ENCODE measurements around the gene FYN.

DNA sequence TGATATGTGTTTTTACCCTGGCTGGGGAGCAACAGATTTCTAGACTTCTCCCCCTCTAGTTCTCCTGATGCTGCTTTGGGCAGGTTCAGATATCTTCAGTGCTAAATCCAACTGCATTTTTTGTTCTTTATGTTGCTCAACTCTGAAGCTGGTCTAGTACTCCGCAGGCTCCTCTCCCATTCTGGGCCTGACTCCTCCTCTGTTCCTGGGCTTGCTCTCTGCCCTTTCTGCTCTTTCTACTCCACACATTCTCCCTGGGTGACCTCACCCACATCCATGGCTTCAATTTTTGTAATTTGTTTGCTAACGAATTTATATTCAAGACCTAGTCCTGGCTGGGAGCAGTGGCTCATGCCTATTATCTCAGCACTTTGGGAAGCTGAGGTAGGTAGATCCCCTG lies 6.4 kb downstream of the FYN start:
- TF ChIP-seq, protein P1, sequence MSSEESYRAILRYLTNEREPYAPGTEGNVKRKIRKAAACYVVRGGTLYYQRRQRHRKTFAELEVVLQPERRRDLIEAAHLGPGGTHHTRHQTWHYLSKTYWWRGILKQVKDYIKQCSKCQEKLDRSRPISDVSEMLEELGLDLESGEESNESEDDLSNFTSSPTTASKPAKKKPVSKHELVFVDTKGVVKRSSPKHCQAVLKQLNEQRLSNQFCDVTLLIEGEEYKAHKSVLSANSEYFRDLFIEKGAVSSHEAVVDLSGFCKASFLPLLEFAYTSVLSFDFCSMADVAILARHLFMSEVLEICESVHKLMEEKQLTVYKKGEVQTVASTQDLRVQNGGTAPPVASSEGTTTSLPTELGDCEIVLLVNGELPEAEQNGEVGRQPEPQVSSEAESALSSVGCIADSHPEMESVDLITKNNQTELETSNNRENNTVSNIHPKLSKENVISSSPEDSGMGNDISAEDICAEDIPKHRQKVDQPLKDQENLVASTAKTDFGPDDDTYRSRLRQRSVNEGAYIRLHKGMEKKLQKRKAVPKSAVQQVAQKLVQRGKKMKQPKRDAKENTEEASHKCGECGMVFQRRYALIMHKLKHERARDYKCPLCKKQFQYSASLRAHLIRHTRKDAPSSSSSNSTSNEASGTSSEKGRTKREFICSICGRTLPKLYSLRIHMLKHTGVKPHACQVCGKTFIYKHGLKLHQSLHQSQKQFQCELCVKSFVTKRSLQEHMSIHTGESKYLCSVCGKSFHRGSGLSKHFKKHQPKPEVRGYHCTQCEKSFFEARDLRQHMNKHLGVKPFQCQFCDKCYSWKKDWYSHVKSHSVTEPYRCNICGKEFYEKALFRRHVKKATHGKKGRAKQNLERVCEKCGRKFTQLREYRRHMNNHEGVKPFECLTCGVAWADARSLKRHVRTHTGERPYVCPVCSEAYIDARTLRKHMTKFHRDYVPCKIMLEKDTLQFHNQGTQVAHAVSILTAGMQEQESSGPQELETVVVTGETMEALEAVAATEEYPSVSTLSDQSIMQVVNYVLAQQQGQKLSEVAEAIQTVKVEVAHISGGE (tag by site-specific recombination; conservative IDR thresholded peaks at IDR 0.05; ENCODE audit: low read depth): no peak
- TF ChIP-seq, protein P2, sequence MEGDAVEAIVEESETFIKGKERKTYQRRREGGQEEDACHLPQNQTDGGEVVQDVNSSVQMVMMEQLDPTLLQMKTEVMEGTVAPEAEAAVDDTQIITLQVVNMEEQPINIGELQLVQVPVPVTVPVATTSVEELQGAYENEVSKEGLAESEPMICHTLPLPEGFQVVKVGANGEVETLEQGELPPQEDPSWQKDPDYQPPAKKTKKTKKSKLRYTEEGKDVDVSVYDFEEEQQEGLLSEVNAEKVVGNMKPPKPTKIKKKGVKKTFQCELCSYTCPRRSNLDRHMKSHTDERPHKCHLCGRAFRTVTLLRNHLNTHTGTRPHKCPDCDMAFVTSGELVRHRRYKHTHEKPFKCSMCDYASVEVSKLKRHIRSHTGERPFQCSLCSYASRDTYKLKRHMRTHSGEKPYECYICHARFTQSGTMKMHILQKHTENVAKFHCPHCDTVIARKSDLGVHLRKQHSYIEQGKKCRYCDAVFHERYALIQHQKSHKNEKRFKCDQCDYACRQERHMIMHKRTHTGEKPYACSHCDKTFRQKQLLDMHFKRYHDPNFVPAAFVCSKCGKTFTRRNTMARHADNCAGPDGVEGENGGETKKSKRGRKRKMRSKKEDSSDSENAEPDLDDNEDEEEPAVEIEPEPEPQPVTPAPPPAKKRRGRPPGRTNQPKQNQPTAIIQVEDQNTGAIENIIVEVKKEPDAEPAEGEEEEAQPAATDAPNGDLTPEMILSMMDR (tag by site-specific recombination; IDR thresholded peaks at IDR 0.05): no peak
- TF ChIP-seq FEZF1 (tag by site-specific recombination; IDR thresholded peaks at IDR 0.05) (no peak), TCF7L2 (IDR thresholded peaks at IDR 0.05; ENCODE audit: borderline replicate concordance, low read depth, low read length) (no peak), ZNF2 (tag by site-specific recombination; IDR thresholded peaks at IDR 0.05) (no peak), ZXDB (tag by site-specific recombination; IDR thresholded peaks at IDR 0.05) (no peak), ZNF660 (tag by site-specific recombination; IDR thresholded peaks at IDR 0.05) (no peak), ZNF747 (tag by site-specific recombination; IDR thresholded peaks at IDR 0.05) (no peak), ZSCAN30 (tag by site-specific recombination; IDR thresholded peaks at IDR 0.05) (no peak)

Data from HEK293 (cell line).